SK-N-SH treated with all-trans-retinoic acid at 6 μM for 48 hours (cell line): ENCODE data around the gene AHCTF1.
A peak's percentile ranks its signal among the peaks of the same experiment; 100 is the strongest.

Source experiments
- ATAC-seq: fragments of 200-7000 bp; cut with Tn5 transposase; 3 replicates; pipeline ENCODE4 v1.9.1; 2020; ENCODE audit warnings: mild to moderate bottlenecking, moderate library complexity
- ARNTL ChIP-seq: fragments of 450-650 bp; formaldehyde crosslinking; IDR thresholded peaks from 2 replicates; pipeline ENCODE4 v1.5.0; 2020; ENCODE audit warnings: low read depth, mild to moderate bottlenecking, moderate library complexity, borderline replicate concordance
- BACH2 ChIP-seq: fragments of 250-450 bp; sonication (Bioruptor Pico); IDR thresholded peaks from 2 replicates; pipeline ENCODE4 v1.9.0; 2021; ENCODE audit warnings: mild to moderate bottlenecking, borderline replicate concordance
- CSDC2 ChIP-seq: fragments of 250-450 bp; sonication (Bioruptor Pico); IDR thresholded peaks from 2 replicates; pipeline ENCODE4 v1.5.0; 2020; ENCODE audit warnings: mild to moderate bottlenecking, moderate library complexity
- ESRRG ChIP-seq: fragments of 250-450 bp; sonication (Bioruptor Pico); IDR thresholded peaks from 2 replicates; pipeline ENCODE4 v1.6.1; 2021; ENCODE audit warnings: mild to moderate bottlenecking
- GLIS3 ChIP-seq: fragments of 250-450 bp; sonication (Bioruptor Pico); IDR thresholded peaks from 2 replicates; pipeline ENCODE4 v1.5.0; 2020; ENCODE audit warnings: mild to moderate bottlenecking, moderate library complexity
- ISL1 ChIP-seq: fragments of 250-450 bp; sonication (Bioruptor Pico); IDR thresholded peaks from 2 replicates; pipeline ENCODE4 v2.1.2; 2022; ENCODE audit warnings: mild to moderate bottlenecking, moderate library complexity
- OSR1 ChIP-seq: fragments of 250-450 bp; sonication (Bioruptor Pico); IDR thresholded peaks from 2 replicates; pipeline ENCODE4 v1.8.0; 2022; ENCODE audit warnings: moderate library complexity, mild to moderate bottlenecking, inconsistent platforms
- PPARA ChIP-seq: fragments of 250-450 bp; sonication (Bioruptor Pico); IDR thresholded peaks from 2 replicates; pipeline ENCODE4 v1.5.0; 2020; ENCODE audit warnings: mild to moderate bottlenecking, borderline replicate concordance
- RARB ChIP-seq: fragments of 250-450 bp; sonication (Bioruptor Pico); IDR thresholded peaks from 2 replicates; pipeline ENCODE4 v1.8.0; 2021; ENCODE audit warnings: mild to moderate bottlenecking, moderate library complexity
- SNAI2 ChIP-seq: fragments of 250-450 bp; sonication (Bioruptor Pico); IDR thresholded peaks from 2 replicates; pipeline ENCODE4 v1.5.0; 2020; ENCODE audit warnings: mild to moderate bottlenecking, moderate library complexity
- TOX ChIP-seq: fragments of 250-450 bp; sonication (Bioruptor Pico); IDR thresholded peaks from 2 replicates; pipeline ENCODE4 v1.8.0; 2021; ENCODE audit warnings: mild to moderate bottlenecking, moderate library complexity, borderline replicate concordance
- ZC3H10 ChIP-seq: fragments of 250-450 bp; sonication (Bioruptor Pico); IDR thresholded peaks from 2 replicates; pipeline ENCODE4 v1.5.1; 2021; ENCODE audit warnings: mild to moderate bottlenecking, moderate library complexity
- ZFP3 ChIP-seq: fragments of 250-450 bp; sonication (Bioruptor Pico); IDR thresholded peaks from 2 replicates; pipeline ENCODE4 v1.5.0; 2020; ENCODE audit warnings: mild to moderate bottlenecking, moderate library complexity
- ZFP30 ChIP-seq: fragments of 450-650 bp; formaldehyde crosslinking; IDR thresholded peaks from 2 replicates; pipeline ENCODE4 v1.5.0; 2022; ENCODE audit warnings: mild to moderate bottlenecking, moderate library complexity
- ZNF8 ChIP-seq: fragments of 450-650 bp; formaldehyde crosslinking; IDR thresholded peaks from 2 replicates; pipeline ENCODE4 v1.5.0; 2020; ENCODE audit warnings: mild to moderate bottlenecking, moderate library complexity
- TF ChIP-seq, protein P1 (sequence below): fragments of 250-450 bp; sonication (Bioruptor Pico); IDR thresholded peaks from 2 replicates; pipeline ENCODE4 v1.5.1; 2021; ENCODE audit warnings: mild to moderate bottlenecking, moderate library complexity
- TF ChIP-seq, protein P2 (sequence below): fragments of 250-450 bp; sonication (Bioruptor Pico); IDR thresholded peaks from 2 replicates; pipeline ENCODE4 v1.8.0; 2020; ENCODE audit warnings: mild to moderate bottlenecking, moderate library complexity, borderline replicate concordance
- TF ChIP-seq, protein P3 (sequence below): fragments of 250-450 bp; sonication (Bioruptor Pico); IDR thresholded peaks from 2 replicates; pipeline ENCODE4 v1.5.0; 2020; ENCODE audit warnings: mild to moderate bottlenecking, moderate library complexity
- TF ChIP-seq, protein P4 (sequence below): fragments of 250-450 bp; sonication (Bioruptor Pico); IDR thresholded peaks from 2 replicates; pipeline ENCODE4 v1.5.1; 2020; ENCODE audit warnings: low read depth, mild to moderate bottlenecking, moderate library complexity
- TF ChIP-seq, protein P5 (sequence below): fragments of 250-450 bp; sonication (Bioruptor Pico); IDR thresholded peaks from 2 replicates; pipeline ENCODE4 v1.8.0; 2021; ENCODE audit warnings: low read depth, mild to moderate bottlenecking, moderate library complexity, borderline replicate concordance

AHCTF1 gene

DNA sequence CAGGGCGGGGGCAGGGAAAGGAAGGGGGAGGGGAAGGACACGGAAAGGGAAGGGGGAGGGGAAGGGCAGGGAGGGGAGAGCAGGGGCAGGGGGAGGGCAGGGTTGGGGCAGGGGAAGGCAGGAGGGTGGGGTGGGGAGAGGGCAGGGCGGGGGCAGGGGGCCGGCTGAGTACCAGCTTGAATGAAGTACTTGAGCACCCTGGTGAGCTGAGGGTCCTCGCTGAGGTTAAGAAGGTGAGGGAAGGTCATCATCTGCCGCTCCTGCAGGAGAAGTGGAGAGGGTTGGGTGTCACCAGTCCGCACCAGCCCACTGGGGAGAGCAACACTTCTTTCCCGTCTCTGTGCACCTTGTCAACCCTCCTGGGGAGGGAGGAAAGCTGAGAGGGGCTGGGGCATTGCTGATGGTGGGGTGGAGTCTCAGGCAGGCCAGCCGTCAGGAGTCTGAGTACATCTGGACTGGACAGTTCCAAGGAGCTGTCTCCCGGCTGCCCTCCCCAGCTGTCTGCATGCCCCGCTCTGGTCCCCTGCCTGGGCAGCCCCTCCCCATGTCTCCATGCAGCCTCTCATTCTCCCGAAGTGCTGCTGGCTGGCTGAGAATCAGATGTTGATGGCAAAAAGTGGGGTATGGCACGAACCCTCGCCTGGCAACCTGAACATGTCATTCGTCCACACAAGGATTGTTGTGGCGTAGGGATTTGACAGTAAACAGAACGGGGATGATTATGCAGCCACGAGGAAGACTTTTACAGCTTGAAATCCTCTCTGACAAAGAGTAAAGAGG, 137.5 kb downstream of the AHCTF1 start:
- peak; percentile 30 for ATAC-seq
- TF ChIP-seq CSDC2 (CRISPR knock-in tag) (no peak), ZFP30 (CRISPR knock-in tag) (no peak), TOX (CRISPR knock-in tag) (no peak)
- TF ChIP-seq, protein P1, sequence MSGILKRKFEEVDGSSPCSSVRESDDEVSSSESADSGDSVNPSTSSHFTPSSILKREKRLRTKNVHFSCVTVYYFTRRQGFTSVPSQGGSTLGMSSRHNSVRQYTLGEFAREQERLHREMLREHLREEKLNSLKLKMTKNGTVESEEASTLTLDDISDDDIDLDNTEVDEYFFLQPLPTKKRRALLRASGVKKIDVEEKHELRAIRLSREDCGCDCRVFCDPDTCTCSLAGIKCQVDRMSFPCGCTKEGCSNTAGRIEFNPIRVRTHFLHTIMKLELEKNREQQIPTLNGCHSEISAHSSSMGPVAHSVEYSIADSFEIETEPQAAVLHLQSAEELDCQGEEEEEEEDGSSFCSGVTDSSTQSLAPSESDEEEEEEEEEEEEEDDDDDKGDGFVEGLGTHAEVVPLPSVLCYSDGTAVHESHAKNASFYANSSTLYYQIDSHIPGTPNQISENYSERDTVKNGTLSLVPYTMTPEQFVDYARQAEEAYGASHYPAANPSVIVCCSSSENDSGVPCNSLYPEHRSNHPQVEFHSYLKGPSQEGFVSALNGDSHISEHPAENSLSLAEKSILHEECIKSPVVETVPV (CRISPR knock-in tag), result no peak

DNA sequence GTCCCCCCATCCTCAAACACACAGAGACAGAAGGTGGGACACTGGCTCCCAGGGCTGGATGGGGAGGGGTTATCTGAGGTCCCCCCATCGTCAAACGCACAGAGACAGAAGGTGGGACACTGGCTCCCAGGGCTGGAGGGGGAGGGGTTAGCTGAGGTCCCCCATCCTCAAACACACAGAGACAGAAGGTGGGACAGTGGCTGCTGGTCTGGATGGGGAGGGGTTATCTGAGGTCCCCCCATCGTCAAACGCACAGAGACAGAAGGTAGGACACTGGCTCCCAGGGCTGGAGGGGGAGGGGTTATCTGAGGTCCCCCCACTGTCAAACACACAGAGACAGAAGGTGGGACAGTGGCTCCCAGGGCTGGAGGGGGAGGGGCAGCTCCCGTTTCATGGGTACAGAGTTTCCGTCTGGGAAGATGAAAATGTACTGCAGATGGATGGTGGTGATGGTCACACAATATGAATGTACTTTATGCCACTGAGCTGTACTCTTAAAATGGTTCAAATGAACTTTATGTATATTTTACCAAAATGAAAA, 138.3 kb downstream of the AHCTF1 start:
- no peak for TF ChIP-seq PPARA (CRISPR knock-in tag)
- TF ChIP-seq, protein P2, sequence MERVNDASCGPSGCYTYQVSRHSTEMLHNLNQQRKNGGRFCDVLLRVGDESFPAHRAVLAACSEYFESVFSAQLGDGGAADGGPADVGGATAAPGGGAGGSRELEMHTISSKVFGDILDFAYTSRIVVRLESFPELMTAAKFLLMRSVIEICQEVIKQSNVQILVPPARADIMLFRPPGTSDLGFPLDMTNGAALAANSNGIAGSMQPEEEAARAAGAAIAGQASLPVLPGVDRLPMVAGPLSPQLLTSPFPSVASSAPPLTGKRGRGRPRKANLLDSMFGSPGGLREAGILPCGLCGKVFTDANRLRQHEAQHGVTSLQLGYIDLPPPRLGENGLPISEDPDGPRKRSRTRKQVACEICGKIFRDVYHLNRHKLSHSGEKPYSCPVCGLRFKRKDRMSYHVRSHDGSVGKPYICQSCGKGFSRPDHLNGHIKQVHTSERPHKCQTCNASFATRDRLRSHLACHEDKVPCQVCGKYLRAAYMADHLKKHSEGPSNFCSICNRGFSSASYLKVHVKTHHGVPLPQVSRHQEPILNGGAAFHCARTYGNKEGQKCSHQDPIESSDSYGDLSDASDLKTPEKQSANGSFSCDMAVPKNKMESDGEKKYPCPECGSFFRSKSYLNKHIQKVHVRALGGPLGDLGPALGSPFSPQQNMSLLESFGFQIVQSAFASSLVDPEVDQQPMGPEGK (CRISPR knock-in tag), result no peak
- no peak for TF ChIP-seq SNAI2 (CRISPR knock-in tag)
- TF ChIP-seq ZFP3 (CRISPR knock-in tag), result no peak
- TF ChIP-seq ISL1 (CRISPR knock-in tag), result no peak
- no peak for TF ChIP-seq ARNTL (CRISPR knock-in tag)
- TF ChIP-seq, protein P3, sequence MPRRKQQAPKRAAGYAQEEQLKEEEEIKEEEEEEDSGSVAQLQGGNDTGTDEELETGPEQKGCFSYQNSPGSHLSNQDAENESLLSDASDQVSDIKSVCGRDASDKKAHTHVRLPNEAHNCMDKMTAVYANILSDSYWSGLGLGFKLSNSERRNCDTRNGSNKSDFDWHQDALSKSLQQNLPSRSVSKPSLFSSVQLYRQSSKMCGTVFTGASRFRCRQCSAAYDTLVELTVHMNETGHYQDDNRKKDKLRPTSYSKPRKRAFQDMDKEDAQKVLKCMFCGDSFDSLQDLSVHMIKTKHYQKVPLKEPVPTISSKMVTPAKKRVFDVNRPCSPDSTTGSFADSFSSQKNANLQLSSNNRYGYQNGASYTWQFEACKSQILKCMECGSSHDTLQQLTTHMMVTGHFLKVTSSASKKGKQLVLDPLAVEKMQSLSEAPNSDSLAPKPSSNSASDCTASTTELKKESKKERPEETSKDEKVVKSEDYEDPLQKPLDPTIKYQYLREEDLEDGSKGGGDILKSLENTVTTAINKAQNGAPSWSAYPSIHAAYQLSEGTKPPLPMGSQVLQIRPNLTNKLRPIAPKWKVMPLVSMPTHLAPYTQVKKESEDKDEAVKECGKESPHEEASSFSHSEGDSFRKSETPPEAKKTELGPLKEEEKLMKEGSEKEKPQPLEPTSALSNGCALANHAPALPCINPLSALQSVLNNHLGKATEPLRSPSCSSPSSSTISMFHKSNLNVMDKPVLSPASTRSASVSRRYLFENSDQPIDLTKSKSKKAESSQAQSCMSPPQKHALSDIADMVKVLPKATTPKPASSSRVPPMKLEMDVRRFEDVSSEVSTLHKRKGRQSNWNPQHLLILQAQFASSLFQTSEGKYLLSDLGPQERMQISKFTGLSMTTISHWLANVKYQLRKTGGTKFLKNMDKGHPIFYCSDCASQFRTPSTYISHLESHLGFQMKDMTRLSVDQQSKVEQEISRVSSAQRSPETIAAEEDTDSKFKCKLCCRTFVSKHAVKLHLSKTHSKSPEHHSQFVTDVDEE, result no peak
- TF ChIP-seq ESRRG (CRISPR knock-in tag), result no peak
- TF ChIP-seq ZC3H10 (CRISPR knock-in tag), result no peak
- TF ChIP-seq ZNF8 (CRISPR knock-in tag), result no peak
- TF ChIP-seq, protein P1 (CRISPR knock-in tag), result no peak
- TF ChIP-seq OSR1 (CRISPR knock-in tag), result no peak
- no peak for TF ChIP-seq RARB (CRISPR knock-in tag)
- TF ChIP-seq, protein P4, sequence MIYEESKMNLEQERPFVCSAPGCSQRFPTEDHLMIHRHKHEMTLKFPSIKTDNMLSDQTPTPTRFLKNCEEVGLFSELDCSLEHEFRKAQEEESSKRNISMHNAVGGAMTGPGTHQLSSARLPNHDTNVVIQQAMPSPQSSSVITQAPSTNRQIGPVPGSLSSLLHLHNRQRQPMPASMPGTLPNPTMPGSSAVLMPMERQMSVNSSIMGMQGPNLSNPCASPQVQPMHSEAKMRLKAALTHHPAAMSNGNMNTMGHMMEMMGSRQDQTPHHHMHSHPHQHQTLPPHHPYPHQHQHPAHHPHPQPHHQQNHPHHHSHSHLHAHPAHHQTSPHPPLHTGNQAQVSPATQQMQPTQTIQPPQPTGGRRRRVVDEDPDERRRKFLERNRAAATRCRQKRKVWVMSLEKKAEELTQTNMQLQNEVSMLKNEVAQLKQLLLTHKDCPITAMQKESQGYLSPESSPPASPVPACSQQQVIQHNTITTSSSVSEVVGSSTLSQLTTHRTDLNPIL, result no peak
- no peak for TF ChIP-seq GLIS3 (CRISPR knock-in tag)
- TF ChIP-seq CSDC2 (CRISPR knock-in tag), result no peak
- no peak for TF ChIP-seq BACH2
- no peak for TF ChIP-seq TOX (CRISPR knock-in tag)
- TF ChIP-seq, protein P5, sequence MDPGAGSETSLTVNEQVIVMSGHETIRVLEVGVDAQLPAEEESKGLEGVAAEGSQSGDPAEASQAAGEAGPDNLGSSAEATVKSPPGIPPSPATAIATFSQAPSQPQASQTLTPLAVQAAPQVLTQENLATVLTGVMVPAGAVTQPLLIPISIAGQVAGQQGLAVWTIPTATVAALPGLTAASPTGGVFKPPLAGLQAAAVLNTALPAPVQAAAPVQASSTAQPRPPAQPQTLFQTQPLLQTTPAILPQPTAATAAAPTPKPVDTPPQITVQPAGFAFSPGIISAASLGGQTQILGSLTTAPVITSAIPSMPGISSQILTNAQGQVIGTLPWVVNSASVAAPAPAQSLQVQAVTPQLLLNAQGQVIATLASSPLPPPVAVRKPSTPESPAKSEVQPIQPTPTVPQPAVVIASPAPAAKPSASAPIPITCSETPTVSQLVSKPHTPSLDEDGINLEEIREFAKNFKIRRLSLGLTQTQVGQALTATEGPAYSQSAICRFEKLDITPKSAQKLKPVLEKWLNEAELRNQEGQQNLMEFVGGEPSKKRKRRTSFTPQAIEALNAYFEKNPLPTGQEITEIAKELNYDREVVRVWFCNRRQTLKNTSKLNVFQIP (CRISPR knock-in tag), result no peak
- ATAC-seq, result no peak
